RWPE1 (cell line): Measurements from ENCODE around the gene NLGN1.

Source experiments
- CTCF ChIA-PET: fragments of 350-600 bp; sonication (Branson Sonifier 250); formaldehyde crosslinking; extraction: SDS; loops from one replicate; lab custom pipeline; 2021; lab: Yijun Ruan, JAX
- POLR2A ChIA-PET: fragments of 400-600 bp; formaldehyde crosslinking; extraction: SDS; loops from one replicate; lab custom pipeline; 2020; ENCODE audit warnings: antibody characterized with exemption; ENCODE audit not compliant: low non-redundant PET; lab: Yijun Ruan, JAX
- DNase-seq: peaks from one replicate; pipeline ENCODE4 v3.0.0; 2012; ENCODE audit warnings: low spot score
- H3K27ac ChIP-seq: fragments of 450-650 bp; 2 replicates; pipeline ENCODE4 v1.5.1; 2017
- CTCF ChIP-seq: fragments of 450-650 bp; conservative IDR thresholded peaks from 2 replicates; pipeline ENCODE4 v1.5.1; 2017; ENCODE audit warnings: low read depth, mild to moderate bottlenecking

NLGN1 gene

GRCh38 chr3:174318181-174318580 is 920.6 kb downstream of the NLGN1 start:
- no peak for TF ChIP-seq CTCF
- CTCF ChIA-PET: no interaction called here

GRCh38 chr3:174321548-174321947 is 924.0 kb downstream of the NLGN1 start:
- DNase-seq: no peak
- ChIA-PET POLR2A (no interaction called here), CTCF (no interaction called here)
- H3K27ac ChIP-seq: no peak overlapping the region
- no peak for TF ChIP-seq CTCF

More at GRCh38 chr3:174318181-174318580, 920.6 kb downstream of the NLGN1 start:
- no peak for DNase-seq
- no peak overlapping the region for H3K27ac ChIP-seq
- POLR2A ChIA-PET: no interaction called here

GRCh38 chr3:174322789-174323188 is 925.2 kb downstream of the NLGN1 start:
- CTCF ChIA-PET: interaction anchor here (0.7 kb wide), 1 partner anchor 849 kb away, joined by 8 read pairs; no protein-coding TSS in a partner anchor

GRCh38 chr3:174325171-174325570 is 927.6 kb downstream of the NLGN1 start:
- no peak for DNase-seq
- CTCF ChIA-PET: no interaction called here
- TF ChIP-seq CTCF: no peak

More at GRCh38 chr3:174322789-174323188, 925.2 kb downstream of the NLGN1 start:
- TF ChIP-seq CTCF: no peak
- DNase-seq: no peak
- no peak overlapping the region for H3K27ac ChIP-seq
- POLR2A ChIA-PET: no interaction called here

GRCh38 chr3:174325834-174326700 is 928.5 kb downstream of the NLGN1 start:
- ChIA-PET CTCF (no interaction called here), POLR2A (no interaction called here)
- no peak for DNase-seq
- H3K27ac ChIP-seq: no peak overlapping the region
- no peak for TF ChIP-seq CTCF

More at GRCh38 chr3:174325171-174325570, 927.6 kb downstream of the NLGN1 start:
- no peak overlapping the region for H3K27ac ChIP-seq
- POLR2A ChIA-PET: no interaction called here

GRCh38 chr3:174329321-174329720 is 931.8 kb downstream of the NLGN1 start:
- ChIA-PET CTCF (no interaction called here), POLR2A (no interaction called here)
- H3K27ac ChIP-seq: no peak overlapping the region

More at GRCh38 chr3:174329321-174329720, 931.8 kb downstream of the NLGN1 start:
- no peak for TF ChIP-seq CTCF
- DNase-seq: no peak
